Measurements from ENCODE around the gene ZFAND6. TPM values are rescaled to one million over a fixed set of nuclear protein-coding genes. Genes with fewer than 3 reads are reported as not detected.
A peak's percentile ranks its signal among the peaks of the same experiment; 100 is the strongest.

Gene ZFAND6
- total RNA-seq, 3 donors from 2014 or later (not counting 1 experiment from before 2014, with no cell fraction given), result 145 to 150 (median 148) TPM

- TF ChIP-seq CTCF (IDR thresholded peaks at IDR 0.05), result no peak
- peak; percentile 71 to 84 (median 75) for ATAC-seq
- Histone ChIP-seq H3K4me1 (ENCODE audit: control insufficient read depth, insufficient read depth, low read length) (peaks cover 12% of the 10 kb centered on the region), H3K4me3 (ENCODE audit: low read length) (peak overlapping the region; percentile 87), H3K36me3 (ENCODE audit: control insufficient read depth, insufficient read depth, low read length) (no peaks in the 10 kb centered on the region), H3K27ac (ENCODE audit: low read length) (peak overlapping the region; percentile 91), H3K27me3 (ENCODE audit: control insufficient read depth, insufficient read depth, low read length) (peaks cover 2% of the 10 kb centered on the region), H3K9me3 (ENCODE audit: control insufficient read depth, insufficient read depth, low read length) (no peaks in the 10 kb centered on the region)
- Mint-ChIP-seq H3K27ac (peak overlapping the region; percentile 92 to 97), H3K4me1 (peaks cover 32 to 36% of the 10 kb centered on the region in 2 donors), H3K4me3 (peak overlapping the region; percentile 97), H3K27me3 (ENCODE audit: low read depth in 2 of 2) (no peaks in the 10 kb centered on the region), H3K36me3 (no peaks in the 10 kb centered on the region), H3K9me3 (no peaks in the 10 kb centered on the region)
- intact Hi-C loops (cut with micrococcal nuclease), result loop anchor here (1.0 to 5.0 kb wide), 4 partner anchors 12 to 112 kb away; partner anchors contain the start of gene FAH
- WGBS (ENCODE audit: insufficient coverage), result under 1% methylated on average over 71 of the region's 72 CpGs
- DNase-seq, result peak in 1 of 2 donors; percentile 76
Observed at GRCh38 chr15:80059786-80060355, 395 bp downstream of the ZFAND6 start.

GRCh38 chr15:80060356-80061006 lies 1.0 kb downstream of the ZFAND6 start:
- Mint-ChIP-seq H3K27ac (peak overlapping the region; percentile 92 to 97), H3K27me3 (ENCODE audit: low read depth in 2 of 2) (no peaks in the 10 kb centered on the region), H3K36me3 (no peaks in the 10 kb centered on the region), H3K9me3 (no peaks in the 10 kb centered on the region), H3K4me3 (peak overlapping the region; percentile 96), H3K4me1 (peaks cover 38 to 42% of the 10 kb centered on the region in 2 donors)
- no peak for ATAC-seq
- H3K4me1 ChIP-seq (ENCODE audit: control insufficient read depth, insufficient read depth, low read length), result peaks cover 12% of the 10 kb centered on the region
- H3K9me3 ChIP-seq (ENCODE audit: control insufficient read depth, insufficient read depth, low read length), result no peaks in the 10 kb centered on the region
- intact Hi-C loops (cut with micrococcal nuclease), result loop anchor here (5.0 kb wide), 2 partner anchors 42 to 112 kb away; no protein-coding TSS in a partner anchor
- WGBS (ENCODE audit: insufficient coverage), result under 1% methylated on average over 26 of the region's 26 CpGs
- H3K27me3 ChIP-seq (ENCODE audit: control insufficient read depth, insufficient read depth, low read length), result no peaks in the 10 kb centered on the region
- H3K36me3 ChIP-seq (ENCODE audit: control insufficient read depth, insufficient read depth, low read length), result no peaks in the 10 kb centered on the region
- no peak for TF ChIP-seq CTCF (IDR thresholded peaks at IDR 0.05)
- peak overlapping the region; percentile 87 for H3K4me3 ChIP-seq (ENCODE audit: low read length)
- DNase-seq, result peak; percentile 25 to 47
- H3K27ac ChIP-seq (ENCODE audit: low read length), result peak overlapping the region; percentile 91

GRCh38 chr15:80061582-80061981 lies 2.1 kb downstream of the ZFAND6 start:
- H3K36me3 Mint-ChIP-seq, result no peaks in the 10 kb centered on the region
- Histone ChIP-seq H3K36me3 (ENCODE audit: control insufficient read depth, insufficient read depth, low read length) (no peaks in the 10 kb centered on the region), H3K4me3 (ENCODE audit: low read length) (no peak overlapping the region), H3K4me1 (ENCODE audit: control insufficient read depth, insufficient read depth, low read length) (peaks cover 12% of the 10 kb centered on the region), H3K27ac (ENCODE audit: low read length) (no peak overlapping the region), H3K9me3 (ENCODE audit: control insufficient read depth, insufficient read depth, low read length) (no peaks in the 10 kb centered on the region), H3K27me3 (ENCODE audit: control insufficient read depth, insufficient read depth, low read length) (no peaks in the 10 kb centered on the region)
- no peaks in the 10 kb centered on the region for H3K9me3 Mint-ChIP-seq
- H3K27me3 Mint-ChIP-seq (ENCODE audit: low read depth in 2 of 2), result no peaks in the 10 kb centered on the region
- intact Hi-C loops (cut with micrococcal nuclease), result loop anchor here (5.0 kb wide), 2 partner anchors 41 to 111 kb away; no protein-coding TSS in a partner anchor
- H3K27ac Mint-ChIP-seq, result peak overlapping the region; percentile 92 to 97
- H3K4me3 Mint-ChIP-seq, result peak overlapping the region; percentile 96
- ATAC-seq (no peak), DNase-seq (no peak)
- TF ChIP-seq CTCF (IDR thresholded peaks at IDR 0.05), result no peak
- peaks cover 39 to 42% of the 10 kb centered on the region in 2 donors for H3K4me1 Mint-ChIP-seq
- WGBS (ENCODE audit: insufficient coverage), result 39% methylated on average over 5 of the region's 5 CpGs
